HG03469 (cell line): ENCODE results near the gene NMBR.
A peak's percentile ranks its signal among the peaks of the same experiment; 100 is the strongest.
"Not testable (repeated sequence)": the region's sequence is repeated elsewhere in the genome, so short reads cannot be mapped to it uniquely, and the experiment has no call there.

Source experiments
- ATAC-seq: cut with Tn5 transposase; IDR thresholded peaks from one replicate; pipeline ENCODE4 v1.9.1; 2021; ENCODE audit warnings: mild to moderate bottlenecking, moderate library complexity, moderate number of reproducible peaks; ENCODE audit not compliant: unreplicated experiment

NMBR gene

DNA sequence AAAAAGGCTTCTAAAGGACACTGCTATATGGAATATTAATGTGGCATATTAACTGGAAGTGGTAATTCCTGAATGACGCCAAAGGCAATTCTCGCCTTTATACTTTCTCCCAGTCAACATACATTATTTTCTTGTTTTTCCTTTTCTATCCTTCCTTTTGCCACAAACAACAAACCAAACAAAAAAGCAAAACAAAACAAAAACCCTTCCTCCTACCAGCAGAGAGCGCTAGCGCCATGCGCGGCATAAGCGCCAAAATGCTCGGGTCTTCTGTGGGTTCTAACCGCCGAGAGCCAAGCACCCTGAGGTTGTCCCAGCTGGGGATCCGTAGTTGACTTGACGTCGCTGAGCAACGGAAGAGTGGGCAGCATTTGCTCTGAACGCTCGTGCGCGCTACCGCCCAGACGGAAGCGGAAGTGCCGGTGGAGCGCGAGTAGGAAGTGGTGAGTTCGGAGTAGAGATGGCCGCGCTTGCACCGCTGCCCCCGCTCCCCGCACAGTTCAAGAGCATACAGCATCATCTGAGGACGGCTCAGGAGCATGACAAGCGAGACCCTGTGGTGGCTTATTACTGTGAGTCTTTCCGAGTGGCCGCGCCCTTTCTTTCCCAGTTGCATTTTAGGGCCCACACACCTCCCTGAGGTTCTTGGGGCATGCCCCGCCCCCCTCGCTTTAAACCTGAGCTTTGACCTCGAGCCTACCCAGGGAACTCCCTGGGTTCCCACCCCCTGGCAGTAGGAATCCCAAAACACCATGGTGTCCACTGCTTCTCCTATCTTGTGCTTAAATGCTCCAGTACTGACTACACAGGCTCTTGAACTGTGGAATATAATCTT, at the start of gene NMBR, which contains the start of gene VTA1:
NMBR (minus strand) TSS at position 295 of the 835 bp plus-strand sequence. CDS start 58,464 bp downstream, outside the sequence.
VTA1 (plus strand) TSS at position 436 of the 835 bp plus-strand sequence; CDS start at position 461, 25 bp downstream.
- ATAC-seq: peak; percentile 96

DNA sequence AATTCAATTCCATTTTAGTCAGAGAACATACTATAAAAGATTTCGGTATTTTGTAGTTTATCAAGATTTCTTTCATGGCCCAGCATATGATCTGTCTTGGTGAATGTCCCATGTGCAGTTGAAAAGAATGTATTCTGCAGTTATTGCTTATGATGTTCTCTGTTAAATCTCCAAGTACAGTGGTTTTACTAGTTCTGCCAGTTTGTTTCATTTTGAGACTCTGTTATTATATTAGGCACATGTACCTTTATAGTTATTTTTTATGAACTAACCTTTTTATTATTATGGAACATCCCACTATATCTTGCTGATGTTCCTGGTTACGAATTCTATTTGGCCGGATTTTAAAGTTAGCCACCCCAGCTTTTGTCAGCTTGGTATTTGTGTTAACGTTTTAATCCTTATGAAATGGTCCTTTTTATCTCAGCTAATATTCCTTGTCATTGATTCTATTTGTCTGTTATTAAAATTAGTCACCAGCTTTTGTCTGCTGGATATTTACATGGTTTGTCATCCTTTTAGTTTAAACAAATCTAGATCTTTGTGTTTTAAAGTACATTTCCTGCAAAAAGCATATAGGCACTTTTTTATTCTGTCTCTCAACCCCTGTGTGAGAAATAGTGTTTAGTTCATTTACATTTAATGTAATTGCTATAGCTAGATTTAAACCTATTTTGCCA, 49.1 kb upstream of the NMBR start:
- ATAC-seq: no peak

DNA sequence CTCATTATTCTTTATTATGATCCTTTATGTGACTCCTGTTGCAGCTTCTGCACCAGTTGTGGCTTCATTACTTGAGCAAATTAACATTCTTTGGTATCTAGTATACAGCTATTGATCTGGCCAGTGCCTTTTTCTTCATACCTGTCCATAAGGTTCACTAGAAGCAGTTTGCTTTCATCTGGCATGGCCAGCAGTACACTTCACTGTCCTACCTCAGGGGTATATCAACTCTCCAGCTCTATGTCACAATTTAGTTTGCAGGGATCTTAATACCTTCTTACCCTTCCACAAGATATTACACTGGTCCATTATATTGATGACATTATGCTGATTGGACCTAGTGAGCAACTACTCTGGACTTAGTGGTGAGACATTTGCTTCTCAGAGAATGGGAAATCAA, 46.7 kb upstream of the NMBR start:
- ATAC-seq: no peak

DNA sequence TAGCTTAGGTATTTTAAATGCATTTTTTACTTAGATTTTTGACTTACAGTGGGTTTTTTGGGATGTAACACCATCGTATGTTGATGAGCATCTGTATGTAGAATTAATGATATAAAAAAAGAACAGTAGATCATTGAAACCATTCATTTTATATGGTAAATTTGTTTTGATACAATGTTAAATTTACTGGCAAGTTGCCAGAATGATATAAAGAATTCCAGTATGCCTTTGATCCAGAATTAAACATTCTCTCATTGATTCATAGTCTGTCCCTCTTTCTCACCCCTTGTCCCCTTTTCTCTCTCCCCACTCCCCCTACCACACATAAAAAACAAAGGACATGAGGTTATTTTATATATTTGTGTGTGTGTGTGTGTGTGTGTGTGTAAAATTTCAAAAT, 45.4 kb upstream of the NMBR start:
- ATAC-seq: no peak

DNA sequence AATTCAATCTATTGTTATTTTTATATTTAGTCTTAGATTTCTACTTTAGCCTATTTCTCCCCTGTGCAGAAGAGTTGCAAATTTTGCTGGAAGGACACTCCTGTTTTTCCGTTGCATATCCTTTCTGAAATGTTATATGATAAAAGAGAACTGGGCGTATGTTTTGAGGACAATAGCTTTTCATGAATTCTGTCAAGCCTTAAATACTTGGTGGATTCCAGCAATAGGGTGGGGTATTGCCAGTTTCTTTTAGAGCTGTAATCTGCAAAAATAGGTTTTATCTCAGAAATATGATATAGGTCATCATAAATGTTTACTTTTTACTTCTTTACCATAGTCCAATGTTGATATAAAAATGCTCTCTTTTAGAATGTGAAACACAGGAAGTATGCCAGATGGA, 42.1 kb upstream of the NMBR start:
- no peak for ATAC-seq

DNA sequence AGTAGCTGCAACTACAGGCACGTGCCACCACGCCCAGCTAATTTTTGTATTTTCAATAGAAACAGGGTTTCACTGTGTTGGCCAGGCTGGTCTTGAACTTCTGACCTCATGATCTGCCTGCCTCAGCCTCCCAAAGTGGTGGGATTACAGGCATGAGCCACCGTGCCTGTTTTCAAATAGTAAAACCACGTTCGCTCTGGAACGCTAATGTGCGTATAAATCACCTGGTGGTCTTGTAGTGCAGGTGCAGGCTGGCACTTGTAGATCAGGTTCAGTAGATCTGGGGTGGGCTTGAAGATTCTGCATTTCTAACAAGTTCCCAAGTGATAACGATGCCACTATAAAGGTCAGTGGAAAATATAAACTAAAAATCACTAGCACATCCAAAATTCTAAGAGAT, 41.4 kb upstream of the NMBR start:
- ATAC-seq: not testable (repeated sequence)

DNA sequence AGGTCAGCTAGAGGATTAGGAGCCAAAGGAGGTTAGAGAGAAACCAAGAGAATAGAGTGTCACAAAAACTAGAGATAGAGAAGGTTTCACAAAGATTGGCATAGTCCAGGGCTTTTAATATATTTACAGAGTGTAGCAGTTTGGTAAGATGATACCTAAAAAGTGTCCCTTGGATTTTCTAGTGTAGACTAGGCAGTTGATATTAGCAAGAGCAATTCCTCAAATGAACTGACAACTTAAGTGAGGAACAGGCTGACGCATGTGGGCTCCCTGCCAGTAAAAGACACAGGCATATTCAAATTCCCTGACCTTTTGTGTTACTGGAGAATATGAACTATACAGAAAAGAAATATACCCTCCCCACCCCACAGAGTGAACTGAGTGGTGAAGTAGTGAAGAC, 40.3 kb upstream of the NMBR start:
- no peak for ATAC-seq

DNA sequence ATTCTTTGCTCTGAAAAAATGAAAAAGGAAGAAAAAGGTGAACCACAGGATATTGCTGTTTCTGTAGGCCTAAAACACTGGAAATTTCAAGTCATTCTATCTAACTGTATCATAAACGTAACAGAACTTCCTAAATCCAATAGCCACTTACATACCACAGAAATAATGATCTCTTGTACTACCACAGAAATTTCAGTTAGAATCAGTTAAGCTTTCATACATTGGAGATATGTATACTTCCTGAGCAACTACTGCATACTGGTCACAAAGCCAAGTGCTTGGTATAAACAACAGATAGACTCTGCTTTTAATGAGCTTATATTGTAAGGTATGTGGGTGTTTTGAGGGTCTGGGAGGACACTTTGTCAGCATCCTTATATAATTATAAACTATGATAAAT, 38.7 kb upstream of the NMBR start:
- no peak for ATAC-seq

DNA sequence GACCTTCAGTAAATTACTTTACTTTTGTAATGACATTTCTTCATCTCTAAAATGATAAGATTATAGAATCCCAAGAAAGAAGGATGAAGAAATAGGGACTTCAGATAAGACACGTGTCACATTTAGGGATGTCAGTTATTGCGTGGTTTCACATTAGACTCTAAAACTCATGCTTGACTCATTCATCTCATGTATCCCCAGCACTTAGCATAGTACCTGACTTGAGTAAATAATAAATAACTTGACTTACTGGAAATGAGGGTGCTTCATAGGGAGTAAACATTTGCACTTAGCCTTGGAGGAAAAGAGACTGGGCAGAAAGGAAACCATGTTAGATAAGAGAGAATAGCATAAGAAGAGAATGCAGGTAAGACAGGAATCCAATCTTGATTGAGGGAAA, 37.4 kb upstream of the NMBR start:
- ATAC-seq: no peak

DNA sequence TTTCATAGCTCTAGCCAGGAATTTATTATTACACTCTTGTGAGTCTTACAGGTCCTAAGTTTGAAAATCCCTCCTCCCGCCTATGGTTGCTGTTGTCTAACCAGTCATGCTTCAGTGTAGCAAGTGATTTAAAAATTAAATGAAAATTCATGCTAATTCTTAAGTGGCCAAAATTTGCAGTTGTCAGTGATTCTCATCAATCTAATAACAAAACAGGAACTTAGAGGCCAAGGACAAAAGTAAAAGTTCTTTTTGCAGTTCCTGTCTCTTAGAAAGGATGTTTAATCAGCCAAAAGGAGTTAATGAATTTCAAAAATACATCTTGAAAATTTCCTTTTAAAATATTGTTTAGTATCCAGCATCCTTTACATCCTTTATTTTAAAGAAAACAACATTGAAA, 36.4 kb upstream of the NMBR start:
- ATAC-seq: no peak

DNA sequence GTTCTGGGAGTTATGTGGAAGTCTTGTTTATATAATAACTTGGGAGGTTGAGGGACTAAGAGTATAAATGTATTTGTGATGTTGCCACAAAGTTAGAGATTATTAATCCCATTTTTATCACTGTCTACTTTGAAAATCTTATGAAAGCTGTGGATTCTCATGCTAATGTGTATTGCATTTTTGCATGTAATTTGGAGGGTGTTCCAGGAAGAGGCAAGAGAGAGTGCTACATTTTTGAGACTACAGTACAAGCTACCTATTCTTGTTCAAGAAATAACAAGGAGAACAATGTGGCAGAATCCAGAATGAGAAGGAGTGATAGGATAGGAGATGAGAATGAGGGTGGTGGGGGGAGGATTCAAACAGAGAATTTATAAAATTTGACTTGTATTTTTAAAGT, 35.1 kb upstream of the NMBR start:
- ATAC-seq: no peak

DNA sequence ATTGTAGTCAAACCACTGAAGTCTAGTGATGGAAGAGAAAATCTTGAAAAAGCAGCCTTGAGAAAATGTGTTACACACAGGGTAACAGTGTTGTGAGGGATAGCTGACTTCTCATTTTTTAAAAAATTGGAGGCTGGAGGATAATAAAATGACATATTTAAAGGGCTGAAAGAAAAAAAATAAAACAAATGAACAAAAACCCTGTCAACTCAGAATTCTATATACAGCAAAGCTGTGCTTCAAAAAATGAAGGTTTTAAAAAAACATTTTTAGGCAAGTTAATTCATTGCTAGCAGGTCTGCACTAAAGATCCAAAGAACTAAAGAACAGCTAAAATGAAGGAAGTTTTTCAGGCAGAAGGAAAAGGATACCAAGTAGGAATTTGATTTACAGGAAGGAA, 31.2 kb upstream of the NMBR start:
- ATAC-seq: no peak

DNA sequence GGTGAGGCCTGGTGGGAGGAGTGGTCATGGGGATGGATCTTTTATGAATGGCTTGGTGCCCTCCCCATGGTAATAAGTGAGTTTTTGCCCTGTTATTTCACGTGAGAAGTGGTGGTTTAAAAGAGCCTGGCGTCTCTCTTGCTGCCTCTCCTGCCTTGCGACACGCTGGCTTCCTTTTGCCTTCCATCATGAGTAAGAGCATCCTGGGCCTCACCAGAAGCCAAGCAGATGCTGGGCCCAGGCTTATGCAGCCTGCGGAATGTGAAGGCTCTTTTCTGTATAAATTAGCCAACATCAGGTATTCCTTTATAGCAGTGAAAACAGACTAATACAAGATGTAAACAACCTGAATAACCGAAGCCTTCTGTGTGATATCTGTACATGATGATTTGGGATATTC, 27.8 kb upstream of the NMBR start:
- ATAC-seq: no peak

DNA sequence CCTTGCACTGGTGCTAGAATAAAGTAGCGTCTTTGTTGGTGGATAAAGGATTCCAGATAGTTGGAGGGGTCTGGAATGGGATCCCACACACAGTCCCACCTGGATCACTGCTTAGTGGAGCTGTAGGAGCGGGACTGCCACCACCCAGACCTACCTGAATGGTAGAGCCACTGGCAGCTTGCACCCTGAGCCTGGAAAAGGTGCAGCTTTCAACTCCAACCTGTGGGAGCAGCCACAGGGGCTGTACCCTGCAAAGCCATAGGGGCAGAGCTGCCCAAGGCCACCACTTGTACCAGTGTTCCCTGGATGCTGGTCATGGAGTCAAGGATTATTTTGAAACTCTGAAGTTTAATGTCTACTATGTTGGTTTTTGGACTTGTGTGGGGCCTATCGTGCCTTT, 27.1 kb upstream of the NMBR start:
- ATAC-seq: no peak

DNA sequence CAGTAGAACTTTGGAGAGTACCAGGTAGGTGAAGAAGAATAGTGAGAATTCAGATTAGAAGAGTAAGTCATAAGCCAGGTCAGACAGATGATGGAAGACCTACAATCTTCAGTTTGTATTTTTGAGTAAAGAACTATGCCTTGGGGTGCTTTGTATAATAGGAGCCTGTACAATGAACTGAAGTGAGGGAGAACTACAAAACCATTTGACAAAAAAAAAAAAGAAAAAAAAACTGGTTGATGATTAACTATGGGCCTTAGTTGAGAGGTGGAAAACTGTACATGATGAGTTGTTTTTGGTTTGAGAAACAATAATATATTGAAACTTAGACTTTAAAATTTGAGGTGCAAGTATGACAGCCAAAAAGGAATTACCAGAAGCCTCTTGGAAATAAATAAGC, 25.8 kb upstream of the NMBR start:
- no peak for ATAC-seq

DNA sequence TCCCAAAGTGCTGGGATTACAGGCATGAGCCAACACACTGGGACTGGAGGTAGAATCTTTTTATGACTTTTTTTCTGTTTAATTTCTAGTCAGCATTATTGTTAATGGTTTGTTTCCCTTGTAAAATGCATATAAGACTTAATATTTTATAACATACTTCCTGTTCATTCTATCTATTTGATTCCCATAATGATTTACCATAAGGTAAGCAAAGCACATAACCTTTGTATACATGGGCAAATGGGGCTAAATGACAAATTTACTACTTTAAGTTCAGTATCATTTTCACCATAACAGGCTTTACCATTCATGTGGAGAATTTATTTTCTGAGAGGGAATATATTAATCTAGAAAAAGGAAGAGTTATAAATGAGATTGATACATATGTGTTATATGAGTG, 24.4 kb upstream of the NMBR start:
- ATAC-seq: no peak

DNA sequence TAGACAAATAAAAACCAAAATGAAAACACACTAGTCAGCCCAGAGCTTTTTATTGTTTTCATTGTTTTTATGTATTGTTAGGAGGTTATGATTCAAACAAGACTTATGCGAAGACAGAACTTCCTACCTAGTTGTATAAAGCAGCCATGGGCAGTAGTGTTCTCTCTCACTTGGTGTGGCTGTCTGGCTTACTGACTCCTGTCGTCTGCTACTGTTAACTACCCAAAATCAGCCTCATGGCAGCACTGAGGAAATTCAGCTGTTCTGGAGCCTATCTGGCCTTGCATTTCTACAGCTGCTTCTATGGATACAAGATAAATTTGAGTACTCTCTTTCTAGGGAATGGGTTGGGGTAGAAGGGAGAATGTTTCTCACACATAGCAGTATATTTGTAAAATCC, 20.6 kb upstream of the NMBR start:
- no peak for ATAC-seq

DNA sequence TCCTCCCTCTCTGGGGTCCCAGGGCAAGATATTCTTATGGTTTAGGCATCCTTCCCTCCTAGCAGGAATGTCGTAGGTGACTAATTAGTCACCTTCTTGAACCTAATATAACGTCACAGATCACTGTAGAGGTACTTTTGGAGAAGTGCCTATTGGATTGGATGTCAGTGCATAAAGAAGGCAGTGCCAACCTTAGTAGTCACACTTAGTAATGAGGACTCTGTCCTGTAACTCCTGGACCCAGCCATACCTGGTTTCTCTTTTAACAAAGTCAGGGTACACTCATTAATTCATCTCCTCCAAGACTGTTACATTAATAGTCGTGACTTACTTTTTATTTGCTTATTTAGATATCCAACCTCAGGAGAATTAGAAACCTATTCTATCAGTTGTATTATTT, 20.1 kb upstream of the NMBR start:
- ATAC-seq: no peak

DNA sequence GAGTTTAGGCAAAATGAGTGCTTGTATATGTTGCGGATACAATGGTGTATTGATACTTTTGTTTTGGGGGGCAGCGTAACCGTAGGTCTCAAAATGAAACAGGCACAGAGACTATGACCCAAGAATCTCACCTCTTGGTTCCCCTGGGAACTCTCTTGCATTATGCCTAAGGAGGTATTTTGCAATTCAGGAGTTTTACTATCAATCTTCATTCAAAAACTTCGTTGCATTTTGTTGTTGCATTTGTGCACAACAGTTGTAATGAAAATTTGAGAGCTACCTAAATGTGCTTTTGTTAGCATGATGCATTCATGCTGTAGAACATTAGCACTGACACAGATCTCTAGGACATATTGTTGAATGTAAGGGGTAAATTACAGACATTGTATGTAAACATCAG, 18.3 kb upstream of the NMBR start:
- ATAC-seq: no peak

DNA sequence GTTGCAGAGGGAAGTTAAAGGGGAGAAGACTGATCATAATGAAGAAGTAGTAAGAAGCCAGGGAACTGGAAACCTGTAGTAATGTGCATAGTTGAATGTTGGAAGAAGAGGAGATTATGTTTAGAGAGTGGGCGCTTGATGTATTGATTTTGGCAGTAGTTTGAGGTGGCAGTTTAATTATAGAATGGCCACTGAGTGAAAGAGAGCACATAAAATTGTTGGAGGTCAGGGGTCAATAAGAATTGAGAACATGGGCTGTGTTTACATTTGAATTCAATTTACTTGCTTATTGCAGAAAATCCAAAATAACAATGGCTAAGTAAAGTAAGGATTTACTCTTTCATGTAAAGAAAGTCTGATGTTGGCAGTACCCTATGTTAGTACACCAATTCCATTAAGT, 15.9 kb upstream of the NMBR start:
- no peak for ATAC-seq

DNA sequence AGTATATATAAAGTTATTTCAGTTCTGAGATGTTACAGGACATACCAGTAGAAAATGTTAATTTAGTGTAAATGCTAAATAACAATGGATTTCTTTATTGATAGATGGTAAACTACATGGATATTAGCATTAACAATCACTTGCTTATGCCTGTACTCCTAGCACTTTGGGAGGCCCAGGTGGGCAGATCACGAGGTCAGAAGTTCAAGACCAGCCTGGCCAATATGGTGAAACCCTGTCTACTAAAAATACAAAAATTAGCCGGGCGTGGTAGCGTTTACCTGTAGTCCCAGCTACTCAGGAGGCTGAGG, 9.8 kb upstream of the NMBR start:
- ATAC-seq: not testable (repeated sequence)

DNA sequence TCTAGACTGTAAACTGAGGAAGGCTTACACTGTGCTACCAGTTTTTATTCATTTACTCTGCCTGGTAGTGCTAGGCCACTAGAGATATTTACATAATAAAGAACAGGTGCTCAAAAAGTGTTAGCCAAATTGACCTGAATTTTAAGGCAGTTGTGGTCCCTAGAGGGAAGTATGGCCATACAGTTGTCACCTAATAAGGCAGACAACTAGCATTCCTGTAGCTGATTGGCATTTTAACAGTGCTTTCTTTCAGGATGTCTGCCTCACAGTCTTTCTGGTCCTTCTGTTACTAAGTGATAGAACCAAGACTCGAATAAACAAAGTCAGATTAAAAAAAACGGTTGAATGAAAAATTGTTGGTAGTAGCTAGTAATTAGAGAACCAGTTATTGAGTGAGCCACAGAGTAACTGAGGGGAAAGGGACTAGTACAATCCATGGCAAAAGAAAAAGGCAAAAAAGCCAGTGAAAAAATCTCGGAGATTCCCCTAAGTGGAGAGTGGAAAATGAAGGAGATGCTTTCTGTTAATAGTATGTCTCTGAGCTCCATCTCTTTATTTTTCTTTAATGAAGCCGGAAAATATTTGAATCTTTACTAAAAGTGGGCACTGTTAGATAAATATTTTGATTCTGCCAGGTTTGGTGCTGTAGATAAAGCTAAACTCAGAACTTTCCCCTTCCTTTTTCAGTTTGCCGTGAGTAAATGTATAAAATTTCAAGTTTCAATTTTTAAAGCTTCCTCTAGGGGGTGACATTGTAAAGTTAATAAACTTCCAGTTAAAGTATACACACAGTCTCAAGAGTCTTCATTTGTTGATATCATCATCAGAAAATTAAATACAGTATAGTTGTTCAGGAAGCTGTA, 9.2 kb upstream of the NMBR start:
- peak; percentile 61 for ATAC-seq
